ENCODE measurements around the gene ORC5. TPM values are rescaled to one million over a fixed set of nuclear protein-coding genes. Genes with fewer than 3 reads are reported as not detected.
"Not testable (repeated sequence)": the region's sequence is repeated elsewhere in the genome, so short reads cannot be mapped to it uniquely, and the experiment has no call there.

ORC5 gene
- polyA plus RNA-seq (ENCODE audit: insufficient read length in 12 of 12): 10 to 100 TPM in 10 of 12 donors, 1 to 10 TPM in 1, not detected in 1; 8.0 to 20.0 (median 17.1) TPM
- long read RNA-seq, donor 1, partial matches to known transcripts: 0 of 3 reads
- long read RNA-seq, donor 1, other reads (novel, unspliced or antisense): 0 of 3 reads
- long read RNA-seq, donor 2, transcript ORC5-201 (14 exons, 1,958 nt): major isoform, 5 of 5 reads
- long read RNA-seq, donor 2, partial matches to known transcripts: 0 of 5 reads
- long read RNA-seq, donor 2, other reads (novel, unspliced or antisense): 0 of 5 reads
- long read RNA-seq, donor 3, partial matches to known transcripts: 0 of 1 reads
- long read RNA-seq, donor 3, other reads (novel, unspliced or antisense): 0 of 1 reads
- long read RNA-seq, donor 4, partial matches to known transcripts: 0 of 1 reads
- long read RNA-seq, donor 4, other reads (novel, unspliced or antisense): 0 of 1 reads
- long read RNA-seq, donor 5, transcript ORC5-201 (14 exons, 1,958 nt): major isoform, 8 of 9 reads
- long read RNA-seq, donor 5, partial matches to known transcripts: 0 of 9 reads
- long read RNA-seq, donor 5, other reads (novel, unspliced or antisense): 0 of 9 reads
- long read RNA-seq, donor 6, partial matches to known transcripts: 0 of 3 reads
- long read RNA-seq, donor 6, other reads (novel, unspliced or antisense): 0 of 3 reads
- long read RNA-seq, donor 7, partial matches to known transcripts: 0 of 4 reads
- long read RNA-seq, donor 7, other reads (novel, unspliced or antisense): 0 of 4 reads
- long read RNA-seq, donor 8, partial matches to known transcripts: 0 of 4 reads
- long read RNA-seq, donor 8, other reads (novel, unspliced or antisense): 0 of 4 reads
- long read RNA-seq, donor 9, partial matches to known transcripts: 0 of 2 reads
- long read RNA-seq, donor 9, other reads (novel, unspliced or antisense): 0 of 2 reads
- long read RNA-seq, donor 10, partial matches to known transcripts: 0 of 4 reads
- long read RNA-seq, donor 10, other reads (novel, unspliced or antisense): 0 of 4 reads
- long read RNA-seq, donor 11, transcript ORC5-201 (14 exons, 1,958 nt): major isoform, 6 of 6 reads
- long read RNA-seq, donor 11, partial matches to known transcripts: 0 of 6 reads
- long read RNA-seq, donor 11, other reads (novel, unspliced or antisense): 0 of 6 reads

DNA sequence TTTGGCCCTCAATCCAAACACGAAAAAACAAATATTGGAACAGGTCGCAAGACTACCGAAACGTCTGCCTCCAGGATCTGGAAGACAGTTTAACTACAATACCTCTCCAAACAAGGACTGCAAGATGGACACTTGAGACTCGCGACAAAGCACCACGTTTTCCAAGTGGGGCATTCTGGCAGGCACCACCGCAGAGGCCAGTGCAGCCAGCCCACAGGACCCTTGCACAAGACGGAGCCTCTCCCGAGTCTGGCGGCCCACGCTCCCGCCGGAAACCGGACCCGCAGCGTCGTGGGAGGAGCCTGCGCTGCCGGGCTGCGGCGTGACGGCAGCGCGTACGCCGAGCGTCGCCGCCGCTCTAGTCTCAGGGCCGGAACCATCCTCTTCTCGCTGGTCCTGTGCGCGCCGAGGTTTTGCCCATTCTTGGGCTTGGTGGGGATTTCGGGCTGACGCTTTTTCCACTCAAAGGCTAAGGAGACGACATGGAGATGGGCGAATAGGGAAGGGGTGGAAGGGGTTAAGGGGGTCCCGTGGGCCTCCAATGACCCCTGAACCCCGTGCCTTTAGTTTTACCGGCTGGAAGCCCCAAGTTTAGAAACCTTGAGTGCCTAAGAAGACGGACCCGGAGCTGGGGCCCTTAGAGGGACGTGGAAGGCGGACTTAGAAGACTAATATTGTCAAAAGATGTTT is at the start of gene ORC5:
Gene ORC5, minus strand, starts transcription at position 283 of the 690 bp plus-strand sequence. Its CDS starts 109 bp downstream, at position 174.
- DNase-seq: peak; percentile 82

DNA sequence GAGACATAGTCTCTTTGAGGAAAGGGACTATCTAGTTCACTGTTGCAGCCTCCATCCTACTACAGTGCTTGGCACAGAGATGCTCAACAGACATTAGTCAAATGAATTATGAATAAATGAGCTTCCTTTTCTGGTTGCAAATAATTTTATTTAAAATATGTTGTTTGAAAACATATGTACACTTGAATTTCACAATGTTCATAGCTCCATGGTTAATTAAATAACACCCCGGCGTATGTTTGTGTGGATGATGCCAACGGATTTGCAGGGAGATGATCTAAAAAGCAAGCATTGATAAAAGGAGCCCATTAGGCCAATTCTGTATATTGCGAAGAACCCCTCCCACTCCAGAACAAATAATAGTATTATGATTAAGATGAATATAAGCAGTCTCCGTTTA is 47.8 kb upstream of the ORC5 start:
- no peak for DNase-seq

DNA sequence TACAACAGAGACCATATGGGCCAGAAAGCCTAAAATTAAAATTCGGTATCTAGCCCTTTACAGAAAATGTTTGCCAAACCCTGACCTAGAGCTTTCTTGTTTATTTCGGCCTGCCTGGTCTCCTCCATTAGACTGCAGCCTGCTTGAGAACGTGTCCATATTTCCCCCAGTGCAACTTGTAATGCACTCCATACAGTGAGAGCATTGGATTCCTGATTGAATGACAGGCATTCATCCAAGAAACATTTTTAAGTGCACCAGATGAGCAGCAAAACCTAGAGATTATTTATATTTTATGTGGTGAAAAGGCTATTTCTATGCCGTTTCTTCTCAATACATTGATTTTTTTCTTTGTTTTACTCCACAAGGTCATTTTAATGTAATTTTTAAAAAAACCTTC is 47.4 kb upstream of the ORC5 start:
- no peak for DNase-seq

DNA sequence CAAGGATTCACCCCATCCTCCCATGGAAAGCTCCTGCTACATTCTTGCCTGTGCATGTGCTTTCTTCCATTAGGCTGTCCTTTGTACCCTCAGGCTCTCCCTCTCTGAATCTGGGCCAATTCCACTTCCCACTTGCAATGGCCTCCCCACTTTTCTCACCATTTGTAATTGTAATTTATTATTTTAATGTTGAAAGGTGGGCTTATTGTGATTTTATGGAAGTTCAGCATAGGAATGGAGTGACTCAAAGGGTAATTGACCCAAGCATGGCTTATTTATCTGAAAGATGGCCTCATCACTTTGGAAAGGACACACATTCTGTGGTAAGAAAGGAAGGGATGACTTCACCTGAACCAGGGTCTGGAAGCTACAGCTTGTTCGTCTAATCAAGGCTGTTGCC is 46.9 kb upstream of the ORC5 start:
- no peak for DNase-seq

DNA sequence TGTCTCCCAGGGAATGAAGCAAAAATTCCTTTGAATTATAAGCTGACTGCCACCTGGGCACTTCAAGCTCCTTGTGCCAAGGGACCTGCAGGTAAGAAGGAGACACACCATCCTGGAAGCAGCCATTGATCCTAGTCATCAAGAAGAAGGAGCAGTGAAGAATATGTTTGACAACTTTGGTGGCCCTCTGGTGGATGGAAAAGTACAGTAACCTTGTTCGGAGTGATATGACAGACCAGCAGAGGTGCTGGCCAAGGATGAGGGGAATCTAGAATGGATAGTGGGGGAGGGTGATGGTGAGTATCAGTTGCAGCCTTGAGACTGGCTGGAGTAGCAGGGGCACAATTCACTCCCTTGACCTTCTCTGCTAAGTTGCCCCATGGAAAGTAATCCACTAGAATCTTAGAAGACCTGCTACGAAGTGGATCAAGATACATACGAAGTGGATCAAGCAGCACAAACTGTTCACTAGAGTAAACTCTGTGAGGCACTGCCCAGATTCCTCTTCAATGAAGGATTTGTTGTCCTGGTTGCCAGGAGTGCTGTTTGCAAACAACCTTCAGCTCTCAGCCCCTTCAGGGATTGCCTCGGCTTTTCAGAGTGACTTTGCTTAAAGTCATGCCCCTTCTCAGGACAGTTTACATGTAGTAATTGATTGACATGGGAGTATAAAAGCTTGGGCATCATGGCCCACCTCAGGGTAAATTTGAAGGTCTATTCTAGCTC is 44.8 kb upstream of the ORC5 start:
- DNase-seq: no peak

DNA sequence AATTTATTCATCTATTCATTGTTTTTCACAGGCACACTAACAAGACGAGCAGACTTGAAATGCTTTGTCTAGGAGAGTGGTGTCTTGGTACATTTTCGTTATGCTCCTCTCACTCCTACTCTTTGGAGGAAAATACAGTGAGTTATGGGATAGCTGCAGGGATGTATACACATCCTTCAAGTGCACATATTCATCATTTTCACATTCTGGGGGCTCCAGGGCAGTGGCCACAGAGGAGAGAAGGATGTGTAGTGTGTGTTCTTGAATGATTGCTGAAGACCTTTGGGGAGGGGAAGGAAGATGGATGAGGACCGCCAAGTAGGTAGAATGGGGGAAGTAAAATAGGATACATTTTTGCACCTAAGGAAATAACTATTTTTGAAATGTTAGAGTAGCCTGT is 34.8 kb upstream of the ORC5 start:
- no peak for DNase-seq

DNA sequence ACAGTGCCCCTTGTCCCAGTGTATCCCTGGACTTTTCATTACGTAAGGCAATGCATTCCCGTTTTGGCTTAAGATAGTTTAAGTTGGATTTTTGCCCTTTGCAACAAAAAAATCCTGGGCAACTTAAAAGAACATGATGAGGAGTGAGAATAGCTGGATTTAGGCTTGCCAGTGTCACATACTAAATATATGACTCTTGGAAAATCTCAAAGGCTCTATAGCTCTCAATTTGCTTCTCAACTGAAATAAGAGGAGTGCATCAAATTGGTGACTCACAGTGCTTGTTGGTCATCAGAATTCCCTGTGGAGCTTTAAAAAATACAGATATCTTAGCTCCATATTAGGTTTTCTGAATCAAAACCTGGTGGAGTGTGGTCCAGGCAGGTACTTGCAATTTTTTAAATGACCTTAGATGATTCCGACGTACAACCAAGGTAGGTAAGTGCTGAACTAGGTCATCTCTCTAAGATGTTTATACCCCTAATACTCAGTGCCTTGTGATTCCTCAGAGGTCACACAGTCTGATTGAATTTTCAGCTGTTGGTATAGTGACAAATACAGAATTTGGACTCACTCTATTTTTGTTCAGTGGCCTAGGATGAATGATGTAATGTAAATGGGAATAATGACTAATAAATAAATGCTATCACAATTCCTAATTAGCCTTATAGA is 33.9 kb upstream of the ORC5 start:
- DNase-seq: no peak

DNA sequence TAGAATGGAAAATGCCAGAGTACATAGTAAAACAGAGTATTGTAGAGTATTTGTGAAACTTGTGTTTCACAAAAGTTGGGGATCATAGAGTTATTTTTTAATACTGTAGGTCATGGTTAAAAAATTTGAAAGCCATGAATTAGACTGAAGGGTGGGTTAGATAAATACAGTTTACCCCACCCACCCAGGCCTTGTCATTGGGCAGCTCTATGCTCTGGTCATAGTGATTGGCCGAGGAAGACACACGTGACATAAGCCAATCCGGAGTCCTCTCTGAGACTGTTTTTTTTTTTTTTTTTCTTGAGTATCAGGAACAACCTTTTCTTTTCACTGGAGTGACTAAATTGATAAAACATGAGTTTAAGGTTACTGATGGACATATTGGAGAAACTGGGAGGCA is 33.3 kb upstream of the ORC5 start:
- no peak for DNase-seq

DNA sequence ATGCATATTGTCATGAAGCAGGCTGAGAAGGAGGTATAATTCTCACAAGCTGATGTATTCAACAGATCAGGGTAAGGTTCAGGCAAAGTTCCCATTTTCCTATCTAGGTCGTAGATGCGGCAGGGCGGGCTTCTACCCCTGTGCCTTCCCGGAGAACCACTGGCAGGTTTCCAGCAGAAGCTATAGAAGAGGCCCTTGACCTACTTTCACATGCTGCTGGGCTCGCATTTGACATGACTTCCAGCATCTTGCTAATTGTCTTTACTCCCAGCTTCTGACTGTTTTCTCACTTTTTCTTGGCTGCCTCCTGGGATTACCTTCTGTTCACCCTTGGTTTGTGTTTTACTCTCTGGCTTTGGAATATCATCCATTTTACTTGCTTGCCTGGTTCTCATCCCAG is 32.6 kb upstream of the ORC5 start:
- no peak for DNase-seq

DNA sequence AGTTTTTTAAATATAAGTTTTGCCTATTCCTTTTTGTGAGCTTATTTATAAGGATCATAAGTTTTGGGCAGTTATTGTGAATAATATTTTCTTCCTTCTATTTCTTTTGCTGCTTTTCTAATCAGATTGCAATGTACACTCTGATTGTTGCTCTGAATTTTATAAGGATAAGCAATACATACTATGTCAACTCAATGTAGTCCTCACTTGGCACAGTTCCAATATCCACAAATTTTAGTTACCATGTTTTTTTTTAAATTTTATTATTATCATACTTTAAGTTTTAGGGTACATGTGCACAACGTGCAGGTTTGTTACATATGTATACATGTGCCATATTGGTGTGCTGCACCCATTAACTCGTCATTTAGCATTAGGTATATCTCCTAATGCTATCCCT is 27.2 kb upstream of the ORC5 start:
- DNase-seq: not testable (repeated sequence)

DNA sequence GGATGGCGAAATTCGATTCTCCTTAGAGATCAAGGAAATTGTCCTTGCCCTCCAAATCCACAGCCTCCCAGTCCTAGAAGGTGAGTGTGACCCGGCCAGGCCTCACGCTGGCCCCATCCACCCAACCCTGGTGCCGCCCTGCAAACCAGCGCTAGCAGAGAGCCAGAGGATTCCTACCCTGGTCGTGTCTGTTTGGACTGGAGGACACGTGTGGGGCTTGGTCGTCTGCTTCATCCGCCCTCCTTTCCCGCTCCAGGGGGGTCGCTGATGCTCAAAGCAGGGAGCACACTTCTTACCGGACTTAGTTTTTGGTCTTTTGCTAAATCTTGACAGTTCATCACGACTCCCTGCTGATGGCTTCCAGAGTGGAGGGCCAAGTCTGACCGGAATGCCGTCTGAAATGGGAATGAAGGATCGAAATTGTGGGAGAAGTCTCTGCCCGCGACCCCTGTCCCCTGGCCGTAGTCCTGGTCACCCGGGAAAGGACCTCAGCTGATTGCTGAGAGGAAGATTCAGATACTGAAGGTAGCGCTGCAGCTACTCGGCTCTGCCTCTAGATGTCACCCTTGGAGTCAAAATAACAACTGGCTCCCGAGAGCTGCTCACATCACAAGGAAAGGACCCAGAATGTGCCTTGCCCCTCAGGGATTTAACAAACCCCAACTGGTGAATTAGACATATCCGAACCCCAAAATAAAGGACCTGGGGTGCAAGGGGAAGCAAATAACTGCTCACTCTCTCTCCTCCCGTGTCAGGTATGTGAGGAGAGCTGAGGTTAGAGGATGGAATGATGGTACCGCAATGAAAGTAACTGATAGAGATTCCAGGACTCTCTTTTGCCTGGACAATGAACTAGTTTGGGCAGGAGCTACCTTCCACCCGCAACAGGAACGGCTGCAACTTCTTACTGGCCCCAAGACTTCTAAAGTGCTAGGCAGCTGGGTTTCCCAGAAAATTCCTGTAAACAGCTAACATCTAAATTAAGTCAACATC is 23.5 kb upstream of the ORC5 start:
- DNase-seq: peak; percentile 43

DNA sequence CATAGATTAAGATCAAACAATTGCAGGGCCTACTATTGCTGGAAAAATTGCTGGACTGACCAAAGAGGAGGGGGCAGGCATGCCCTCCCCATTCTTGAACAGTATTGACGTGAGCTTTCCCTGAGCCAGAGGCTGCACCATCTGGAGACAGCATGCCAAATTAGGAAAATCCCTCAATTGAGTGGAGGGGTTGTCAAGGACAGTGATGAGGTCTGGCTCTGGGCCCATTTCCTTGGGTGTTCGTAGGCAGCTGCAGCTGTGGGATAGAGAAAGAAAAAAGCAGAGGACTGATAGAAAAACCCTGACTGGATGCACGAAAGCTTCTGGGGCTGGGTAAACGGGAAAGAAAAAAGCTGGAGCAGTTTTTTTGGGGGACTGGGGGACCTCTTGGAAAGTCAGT is 22.8 kb upstream of the ORC5 start:
- DNase-seq: peak; percentile 37

DNA sequence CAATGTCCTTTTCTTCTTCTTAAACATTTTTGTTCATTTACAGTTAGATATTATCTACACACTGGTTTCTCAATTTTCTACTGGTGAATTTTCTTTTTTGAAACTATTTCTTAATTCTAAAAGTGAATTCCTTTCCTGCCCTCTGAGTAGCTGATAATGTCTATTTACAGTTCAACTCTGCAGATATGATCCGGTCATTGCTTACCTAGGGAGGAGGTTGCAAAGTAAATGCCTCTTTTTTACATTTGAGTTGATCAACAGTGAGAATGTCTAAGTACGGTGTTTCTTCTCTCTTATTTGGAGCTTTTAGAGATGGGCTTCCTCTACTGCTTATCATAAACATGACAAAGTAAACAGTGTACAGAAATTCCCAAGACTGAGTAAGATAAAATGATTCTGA is 20.6 kb upstream of the ORC5 start:
- DNase-seq: no peak

DNA sequence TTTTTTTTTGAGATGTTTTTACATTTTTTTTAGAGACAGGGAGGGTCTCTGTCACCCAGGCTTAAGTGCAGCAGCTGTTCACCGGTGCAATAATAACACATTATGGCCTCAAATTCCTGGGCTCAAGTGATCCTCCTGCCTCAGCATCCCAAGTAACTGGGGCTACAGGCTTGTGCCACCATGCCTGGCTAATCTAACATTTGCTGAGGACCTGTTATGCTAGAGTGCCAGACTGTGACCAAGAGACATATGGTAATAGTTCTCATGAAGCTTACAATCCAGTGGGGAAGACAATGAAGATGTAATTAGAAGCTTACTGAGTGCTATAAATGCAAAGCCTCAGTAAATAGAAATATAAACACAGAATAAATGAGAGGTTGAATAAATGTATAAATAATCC is 17.6 kb upstream of the ORC5 start:
- no peak for DNase-seq

DNA sequence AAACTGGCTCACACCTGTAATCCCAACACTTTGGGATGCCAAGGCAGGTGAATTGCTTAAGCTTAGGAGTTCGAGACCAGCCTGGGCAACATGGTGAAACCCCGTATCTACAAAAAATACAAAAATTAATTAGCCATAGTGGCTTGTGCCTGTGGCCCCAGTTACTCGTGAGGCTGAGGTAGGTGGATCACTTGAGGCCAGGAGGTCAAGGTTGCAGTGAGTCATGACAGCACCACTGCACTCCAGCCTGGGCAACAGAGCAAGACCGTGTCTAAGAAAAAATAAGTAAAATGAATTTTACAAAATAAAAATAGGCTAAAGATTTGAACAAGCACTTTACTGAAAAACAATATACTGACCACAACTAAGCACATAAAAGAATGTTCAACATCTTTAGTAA is 9.8 kb upstream of the ORC5 start:
- no peak for DNase-seq

DNA sequence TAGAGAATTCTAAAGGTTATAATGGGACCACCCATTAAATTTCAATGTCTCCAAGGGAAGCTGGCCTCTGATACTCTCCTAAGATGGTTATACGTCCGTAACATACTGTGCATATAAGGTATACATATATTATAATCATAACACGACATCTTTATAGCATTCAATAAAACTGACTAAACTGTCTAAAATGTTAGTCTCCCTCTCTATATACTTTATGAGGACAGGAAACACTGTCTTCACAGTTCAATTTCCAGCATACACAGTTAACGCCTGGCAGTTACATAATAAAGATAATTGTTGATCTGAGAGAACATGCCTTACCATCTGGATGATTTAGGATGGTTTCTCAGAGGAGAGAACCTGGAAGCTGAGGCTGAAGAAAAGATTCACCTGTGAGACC is 1.2 kb upstream of the ORC5 start:
- no peak for DNase-seq

DNA sequence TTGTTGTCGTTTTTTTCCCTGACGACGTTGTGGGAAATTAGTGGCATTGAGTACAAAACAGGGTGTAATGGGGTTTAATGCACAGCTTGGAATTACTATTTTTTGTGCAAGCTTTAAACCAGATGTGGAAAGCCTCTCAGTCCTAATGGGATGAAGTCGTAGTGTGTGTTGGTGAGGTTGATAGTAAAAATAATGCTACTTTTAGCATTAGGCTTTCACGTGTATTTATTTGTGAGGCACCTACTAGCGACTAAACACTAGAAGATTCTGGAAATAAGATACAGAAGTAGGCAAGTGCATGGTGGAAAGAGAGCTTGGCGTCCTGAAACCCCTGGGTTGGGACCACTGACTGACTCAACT is 588 bp upstream of the ORC5 start:
- no peak for DNase-seq

DNA sequence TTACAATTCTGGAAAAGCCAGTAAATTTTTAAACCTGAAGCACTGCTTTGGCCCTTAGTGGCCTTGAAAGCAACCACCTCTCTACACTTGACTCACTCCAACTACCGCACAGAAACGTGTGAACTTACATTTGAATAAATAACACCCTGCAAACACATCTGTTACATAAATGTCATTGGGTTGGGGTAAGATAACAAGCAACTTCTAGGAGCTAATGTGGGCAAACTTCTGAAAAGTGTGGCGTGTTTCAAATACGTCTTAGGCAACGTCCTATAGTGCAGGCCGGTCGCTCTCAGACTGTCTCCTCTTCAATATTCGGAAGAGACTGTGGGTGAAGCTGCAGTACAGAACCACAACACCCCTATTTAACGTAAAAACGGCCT is 474 bp downstream of the ORC5 start:
- DNase-seq: peak; percentile 10

DNA sequence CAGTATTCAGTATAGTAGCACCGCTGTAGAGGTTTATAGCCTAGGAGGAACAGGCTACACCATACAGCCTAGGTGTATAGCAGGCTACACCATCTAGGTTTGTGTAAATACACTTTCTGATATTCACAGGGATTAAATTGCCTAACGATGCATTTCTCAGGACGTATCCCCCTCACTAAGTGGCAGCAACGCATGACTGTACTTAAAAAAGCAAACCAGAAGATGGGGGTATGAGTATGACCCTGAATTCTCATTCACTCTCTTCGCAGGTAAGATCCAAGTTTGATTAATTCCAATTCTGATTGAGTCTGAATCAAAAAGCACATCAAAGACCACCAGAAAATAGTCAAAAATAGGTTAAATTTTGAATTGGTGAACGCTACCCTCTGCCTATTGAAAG is 972 bp downstream of the ORC5 start:
- DNase-seq: no peak

Measured in muscle of arm (tissue), 14 donors.